GM10847 (cell line): ENCODE measurements around the gene SCAMP2.

Experiments
- POLR2A ChIP-seq: IDR thresholded peaks from 2 replicates; pipeline ENCODE4 v1.6.1; 2011; ENCODE audit not compliant: insufficient read length; ENCODE audit errors: extremely low read depth

SCAMP2 gene

GRCh38 chr15:74821091-74821789 is 51.9 kb downstream of the SCAMP2 start:
- TF ChIP-seq POLR2A: no peak

- TF ChIP-seq POLR2A: no peak
These were observed 53.1 kb downstream of the SCAMP2 start for GRCh38 chr15:74820056-74820455.

DNA sequence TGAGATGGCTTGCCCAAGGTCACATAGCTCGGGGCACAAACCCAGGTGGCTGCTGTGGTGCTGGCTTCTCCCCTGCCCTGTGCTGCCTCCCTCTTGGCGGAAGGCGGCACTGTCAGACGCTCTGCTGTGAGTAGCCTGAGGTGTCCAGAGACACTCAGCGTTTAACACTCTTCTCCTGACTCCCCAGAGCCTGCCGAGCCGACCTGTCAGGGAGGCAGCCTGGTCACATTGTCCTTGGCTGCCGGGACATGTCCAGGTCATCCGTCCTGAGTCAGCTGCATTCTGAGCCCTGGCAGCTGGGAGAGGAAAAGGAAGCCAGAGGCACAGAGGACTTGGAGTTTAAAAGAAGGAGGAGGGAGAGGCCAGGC is 55.8 kb downstream of the SCAMP2 start:
- TF ChIP-seq POLR2A: no peak

DNA sequence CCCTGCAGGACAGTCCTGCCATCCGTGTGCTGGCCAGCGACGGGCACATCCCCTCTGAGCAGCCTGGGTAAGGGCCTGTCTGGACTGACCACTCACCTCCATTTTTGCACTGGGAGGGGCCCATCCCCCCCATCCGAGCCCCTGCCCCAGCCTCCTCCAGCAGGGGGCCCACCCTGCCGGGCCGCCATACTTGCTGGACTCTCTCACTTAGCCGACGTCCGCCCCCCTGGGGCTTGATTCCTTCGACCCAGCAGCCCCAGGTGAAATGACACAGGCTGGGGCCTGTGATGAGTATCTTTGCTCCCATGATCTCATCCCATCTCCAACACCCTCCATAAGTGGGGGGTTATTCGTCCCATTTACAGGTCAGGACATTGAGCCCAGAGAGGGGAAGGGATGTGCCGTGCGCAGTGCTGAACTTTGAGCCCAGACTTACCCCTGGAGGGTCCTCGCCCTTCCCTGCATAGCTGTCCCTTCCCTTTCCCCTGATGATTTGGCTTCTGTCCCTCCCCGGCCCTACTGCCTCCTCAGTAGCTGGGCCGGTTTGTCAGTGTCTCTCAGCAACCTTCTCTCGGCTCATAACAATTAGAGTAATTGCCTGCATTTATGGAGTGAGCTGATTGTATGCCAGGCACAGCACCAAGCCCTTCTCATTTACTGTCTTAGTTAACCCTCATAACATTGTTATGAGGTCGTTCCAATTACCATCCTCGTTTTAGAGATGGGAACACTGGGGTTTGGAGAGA is 56.4 kb downstream of the SCAMP2 start:
- no peak for TF ChIP-seq POLR2A

DNA sequence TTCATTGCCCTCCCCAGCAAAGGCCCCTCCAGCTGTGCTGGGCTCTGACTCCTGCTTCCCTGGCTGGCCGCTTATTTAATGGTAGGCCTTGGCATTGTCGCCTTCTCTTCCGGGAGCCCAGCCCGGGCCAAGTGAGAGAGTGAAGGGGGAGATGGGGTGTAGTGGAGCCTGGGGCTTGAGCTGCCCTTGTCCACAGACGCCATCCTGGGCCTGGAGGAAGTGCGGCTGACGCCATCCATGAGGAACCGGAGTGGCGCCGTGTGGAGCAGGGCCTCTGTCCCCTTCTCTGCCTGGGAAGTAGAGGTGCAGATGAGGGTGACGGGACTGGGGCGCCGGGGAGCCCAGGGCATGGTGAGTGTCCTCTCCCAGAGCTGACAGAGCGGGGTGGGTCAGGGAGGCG is 57.2 kb downstream of the SCAMP2 start:
- TF ChIP-seq POLR2A: no peak

DNA sequence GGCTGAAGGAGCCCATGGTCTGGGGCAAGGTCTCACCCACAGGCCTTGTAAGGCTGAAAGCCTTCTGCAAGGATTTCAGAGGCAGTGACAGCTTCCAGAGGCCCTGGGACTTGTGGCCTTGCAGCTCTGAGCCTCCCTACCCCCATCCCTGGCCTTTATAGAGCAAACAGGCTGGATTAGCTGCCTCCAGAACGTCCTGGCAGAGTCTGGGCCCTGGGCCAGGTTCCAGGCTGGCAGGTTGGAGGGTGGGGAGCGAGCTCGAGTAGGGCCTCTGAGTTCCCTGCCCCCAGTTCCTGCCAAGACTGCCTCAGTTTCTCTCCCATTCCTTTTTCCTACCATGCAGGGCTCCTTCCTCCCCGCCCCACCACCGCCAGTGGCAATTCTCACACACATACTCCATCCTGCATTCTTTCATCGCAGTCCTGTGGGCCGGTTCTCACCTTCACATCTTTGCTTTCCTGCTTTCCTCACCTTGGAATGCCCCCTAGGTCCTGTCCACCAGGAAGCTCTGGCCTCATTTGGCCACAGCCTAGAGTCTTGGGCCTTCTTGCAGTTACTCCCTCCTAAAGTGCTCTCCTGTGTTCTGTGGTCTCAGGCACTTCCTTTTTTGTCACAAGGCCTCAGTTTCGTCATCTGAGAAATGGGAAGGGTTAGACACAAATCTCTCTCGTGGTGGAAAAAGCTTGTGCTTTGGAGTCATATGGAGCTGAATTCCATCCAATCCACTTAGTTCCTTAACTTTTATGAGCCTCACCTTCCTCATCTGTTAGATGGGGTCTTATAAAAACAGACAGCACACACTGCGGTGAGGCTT is 57.8 kb downstream of the SCAMP2 start:
- no peak for TF ChIP-seq POLR2A

DNA sequence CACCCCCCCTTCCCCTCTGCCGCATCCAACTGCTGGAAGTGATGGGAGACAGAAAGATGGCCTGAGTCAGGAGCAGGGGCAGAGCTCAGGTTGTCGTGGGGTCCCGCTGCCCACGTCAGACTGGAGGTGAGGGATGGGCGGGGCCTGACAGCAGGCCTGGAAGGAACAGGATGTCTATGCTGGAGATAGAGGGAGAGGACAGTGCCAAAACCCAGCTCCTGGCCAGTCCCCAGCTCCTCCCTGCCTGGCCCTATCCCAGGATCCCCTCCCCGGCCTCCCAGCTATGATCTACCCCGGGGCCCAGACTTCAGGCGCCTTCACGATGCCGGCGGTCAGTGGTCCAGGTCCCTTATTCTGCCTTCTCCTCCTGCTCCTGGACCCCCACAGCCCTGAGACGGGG is 60.6 kb downstream of the SCAMP2 start, which contains the start of gene LMAN1L:
LMAN1L (plus strand) TSS at position 303 of the 400 bp plus-strand sequence; CDS start at position 323, 20 bp downstream.
- TF ChIP-seq POLR2A: no peak

GRCh38 chr15:74809956-74810355 is 63.2 kb downstream of the SCAMP2 start:
- no peak for TF ChIP-seq POLR2A

- no peak for TF ChIP-seq POLR2A
These were observed 63.9 kb downstream of the SCAMP2 start for GRCh38 chr15:74809242-74809641.

- TF ChIP-seq POLR2A: no peak
These were observed 64.3 kb downstream of the SCAMP2 start for GRCh38 chr15:74808840-74809229.

DNA sequence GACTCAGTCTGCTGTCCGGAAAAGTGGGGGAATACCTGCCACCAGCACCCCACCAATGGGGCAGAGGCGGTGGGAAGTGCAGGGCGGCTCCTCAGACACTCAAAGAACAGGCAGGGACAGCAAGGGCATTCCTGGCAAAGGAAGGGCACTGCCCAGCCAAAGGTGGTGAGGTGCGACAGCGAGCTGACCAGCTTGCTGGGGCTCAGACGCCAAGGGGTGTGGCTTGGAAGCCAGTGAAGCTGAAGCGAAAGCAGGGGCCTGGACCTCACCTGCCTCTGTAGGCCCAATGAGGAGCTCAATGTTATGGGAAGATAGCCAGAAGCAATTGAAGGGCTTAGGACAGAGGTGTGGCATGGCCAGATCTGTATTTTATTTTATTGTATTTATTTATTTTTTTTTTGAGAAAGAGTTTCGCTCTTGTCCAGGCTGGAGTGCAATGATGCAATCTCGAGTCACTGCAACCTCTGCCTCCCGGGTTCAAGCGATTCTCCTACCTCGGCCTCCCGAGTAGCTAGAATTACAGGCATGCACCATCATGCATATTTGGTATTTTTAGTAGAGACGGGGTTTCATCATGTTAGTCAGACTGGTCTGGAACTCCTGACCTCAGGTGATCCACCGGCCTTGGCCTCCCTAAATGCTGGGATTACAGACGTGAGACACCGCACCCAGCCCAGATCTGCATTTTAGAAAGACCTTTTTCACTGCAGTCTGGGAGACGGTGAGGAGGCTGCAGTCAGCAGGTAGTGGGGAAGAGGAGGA is 64.9 kb downstream of the SCAMP2 start:
- TF ChIP-seq POLR2A: no peak

DNA sequence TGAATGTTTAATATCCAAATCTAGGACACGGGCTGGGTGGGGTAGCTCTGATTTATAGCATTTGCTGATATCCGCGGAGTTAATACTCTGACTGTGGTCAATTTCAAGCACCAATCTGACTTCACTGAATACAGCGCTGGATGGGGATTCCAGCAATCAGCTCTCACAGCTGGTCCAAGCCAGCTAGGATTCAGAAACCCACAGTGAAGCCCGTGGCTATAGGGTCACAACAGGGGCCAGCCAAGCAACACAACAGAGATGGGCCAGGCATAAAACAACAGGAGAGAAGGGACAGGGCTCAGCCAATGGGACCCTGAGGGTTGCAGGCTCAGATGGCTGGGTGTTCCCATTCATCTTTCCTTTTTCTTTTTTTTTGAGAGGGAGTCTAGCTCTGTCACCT is 65.9 kb downstream of the SCAMP2 start:
- no peak for TF ChIP-seq POLR2A

- no peak for TF ChIP-seq POLR2A
These were observed 68.2 kb downstream of the SCAMP2 start for GRCh38 chr15:74804935-74805334.

GRCh38 chr15:74802862-74803447 is 70.2 kb downstream of the SCAMP2 start:
- no peak for TF ChIP-seq POLR2A

GRCh38 chr15:74802290-74802689 is 70.9 kb downstream of the SCAMP2 start:
- no peak for TF ChIP-seq POLR2A
